NT2/D1 (cell line): ENCODE data around the gene ABCA4.

Experiments
- YY1 ChIP-seq: IDR thresholded peaks from 2 replicates; pipeline ENCODE4 v1.6.1; 2011; ENCODE audit not compliant: insufficient read length, insufficient read depth
- ZNF274 ChIP-seq: IDR thresholded peaks from 2 replicates; pipeline ENCODE4 v1.6.1; 2011; ENCODE audit warnings: mild to moderate bottlenecking, low read depth, low read length

DNA sequence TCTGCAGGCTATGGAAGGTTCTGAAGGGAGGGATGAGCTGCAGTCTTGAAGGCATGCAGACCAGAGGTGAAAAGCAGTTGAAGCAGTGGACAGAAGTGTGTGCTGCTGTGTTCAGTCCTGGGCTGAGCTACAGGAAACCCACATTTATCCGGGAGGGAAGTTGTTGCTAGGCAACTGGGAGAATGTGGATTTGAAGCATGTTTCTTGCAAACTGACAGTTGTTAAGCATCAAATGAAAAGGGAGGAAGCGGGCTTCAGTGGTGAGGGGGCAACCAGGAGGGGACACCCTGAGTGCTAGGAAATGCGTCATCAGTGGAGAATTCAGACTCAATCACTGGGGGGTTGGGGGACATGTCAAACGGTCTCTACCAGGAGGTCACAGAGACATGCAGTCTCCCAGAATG lies 28.7 kb downstream of the ABCA4 start:
- TF ChIP-seq ZNF274 (no peak), YY1 (no peak)
